Cardiac fibroblast (primary cell): ENCODE results near the gene KRT79.

Experiments used
- DNase-seq, 2 donors: peaks; one replicate each; pipeline versions ENCODE4 v3.0.0 to v3.0.0-alpha.2; 2010; ENCODE audit warnings: low read depth in 2 of 2
- H3K4me3 ChIP-seq, 2 donors: replicated peaks in 1 of 2; 1 replicate in 1 of 2; 2 replicates in 1 of 2; pipeline ENCODE4 v1.5.1; 2011; ENCODE audit warnings: low read depth in 2 of 2, low read length in 2 of 2, mild to moderate bottlenecking in 2 of 2, moderate library complexity in 1 of 2
- TF ChIP-seq, protein P1 (sequence below): IDR thresholded peaks from one replicate; pipeline ENCODE4 v1.5.1; 2011; ENCODE audit warnings: low read depth, mild to moderate bottlenecking, low read length, inconsistent platforms

Gene KRT79

DNA sequence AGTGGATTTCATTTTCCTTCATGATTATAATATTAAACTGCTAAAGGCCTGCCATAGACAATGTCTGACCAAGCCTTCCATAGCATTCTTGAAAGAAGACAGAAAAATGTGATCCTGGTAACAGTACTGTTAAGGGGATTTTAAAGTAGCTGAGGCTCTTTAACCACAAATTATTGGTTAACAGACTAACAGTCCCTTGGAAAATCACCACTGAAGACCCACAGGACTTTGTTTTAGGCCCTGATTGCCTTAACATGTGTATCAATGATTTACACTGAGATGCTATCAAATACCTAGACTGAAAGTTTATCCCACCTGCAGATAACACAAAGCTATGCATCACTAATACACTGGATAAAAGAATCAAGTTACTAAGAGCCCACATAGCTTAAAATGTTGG is 6.0 kb downstream of the KRT79 start:
- TF ChIP-seq, protein P1, sequence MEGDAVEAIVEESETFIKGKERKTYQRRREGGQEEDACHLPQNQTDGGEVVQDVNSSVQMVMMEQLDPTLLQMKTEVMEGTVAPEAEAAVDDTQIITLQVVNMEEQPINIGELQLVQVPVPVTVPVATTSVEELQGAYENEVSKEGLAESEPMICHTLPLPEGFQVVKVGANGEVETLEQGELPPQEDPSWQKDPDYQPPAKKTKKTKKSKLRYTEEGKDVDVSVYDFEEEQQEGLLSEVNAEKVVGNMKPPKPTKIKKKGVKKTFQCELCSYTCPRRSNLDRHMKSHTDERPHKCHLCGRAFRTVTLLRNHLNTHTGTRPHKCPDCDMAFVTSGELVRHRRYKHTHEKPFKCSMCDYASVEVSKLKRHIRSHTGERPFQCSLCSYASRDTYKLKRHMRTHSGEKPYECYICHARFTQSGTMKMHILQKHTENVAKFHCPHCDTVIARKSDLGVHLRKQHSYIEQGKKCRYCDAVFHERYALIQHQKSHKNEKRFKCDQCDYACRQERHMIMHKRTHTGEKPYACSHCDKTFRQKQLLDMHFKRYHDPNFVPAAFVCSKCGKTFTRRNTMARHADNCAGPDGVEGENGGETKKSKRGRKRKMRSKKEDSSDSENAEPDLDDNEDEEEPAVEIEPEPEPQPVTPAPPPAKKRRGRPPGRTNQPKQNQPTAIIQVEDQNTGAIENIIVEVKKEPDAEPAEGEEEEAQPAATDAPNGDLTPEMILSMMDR, result no peak
- no peak overlapping the region for H3K4me3 ChIP-seq
- DNase-seq, result no peak

DNA sequence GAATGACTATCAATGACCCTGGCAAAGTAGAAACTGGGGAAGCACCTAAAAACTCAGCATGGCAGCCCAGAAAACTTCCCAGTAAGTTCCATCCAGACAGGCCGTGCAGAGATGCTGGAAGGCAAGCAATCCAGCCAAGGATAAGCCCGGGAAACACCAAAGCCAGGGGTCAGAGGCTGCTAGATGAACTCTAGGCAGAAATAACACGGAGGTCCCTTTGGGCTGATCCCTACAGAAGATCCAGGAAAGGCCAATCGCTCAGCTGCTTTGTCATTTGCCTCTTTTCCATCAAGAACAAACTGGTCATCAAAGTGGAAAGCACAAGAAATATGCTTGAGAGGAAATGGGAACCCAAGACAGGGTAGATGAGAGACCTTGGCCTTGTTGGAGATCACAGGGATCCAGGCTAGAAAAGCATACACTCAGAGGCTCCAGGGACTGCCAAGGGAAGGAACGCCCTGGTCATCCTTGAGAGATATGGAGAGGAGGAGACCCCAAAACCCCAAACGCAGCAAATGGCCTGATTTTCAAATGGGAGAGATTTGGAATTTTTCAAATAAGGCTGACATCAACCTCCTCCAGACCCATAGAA is 6.5 kb downstream of the KRT79 start:
- no peak for DNase-seq
- TF ChIP-seq, protein P1, result no peak
- H3K4me3 ChIP-seq, result no peak overlapping the region

DNA sequence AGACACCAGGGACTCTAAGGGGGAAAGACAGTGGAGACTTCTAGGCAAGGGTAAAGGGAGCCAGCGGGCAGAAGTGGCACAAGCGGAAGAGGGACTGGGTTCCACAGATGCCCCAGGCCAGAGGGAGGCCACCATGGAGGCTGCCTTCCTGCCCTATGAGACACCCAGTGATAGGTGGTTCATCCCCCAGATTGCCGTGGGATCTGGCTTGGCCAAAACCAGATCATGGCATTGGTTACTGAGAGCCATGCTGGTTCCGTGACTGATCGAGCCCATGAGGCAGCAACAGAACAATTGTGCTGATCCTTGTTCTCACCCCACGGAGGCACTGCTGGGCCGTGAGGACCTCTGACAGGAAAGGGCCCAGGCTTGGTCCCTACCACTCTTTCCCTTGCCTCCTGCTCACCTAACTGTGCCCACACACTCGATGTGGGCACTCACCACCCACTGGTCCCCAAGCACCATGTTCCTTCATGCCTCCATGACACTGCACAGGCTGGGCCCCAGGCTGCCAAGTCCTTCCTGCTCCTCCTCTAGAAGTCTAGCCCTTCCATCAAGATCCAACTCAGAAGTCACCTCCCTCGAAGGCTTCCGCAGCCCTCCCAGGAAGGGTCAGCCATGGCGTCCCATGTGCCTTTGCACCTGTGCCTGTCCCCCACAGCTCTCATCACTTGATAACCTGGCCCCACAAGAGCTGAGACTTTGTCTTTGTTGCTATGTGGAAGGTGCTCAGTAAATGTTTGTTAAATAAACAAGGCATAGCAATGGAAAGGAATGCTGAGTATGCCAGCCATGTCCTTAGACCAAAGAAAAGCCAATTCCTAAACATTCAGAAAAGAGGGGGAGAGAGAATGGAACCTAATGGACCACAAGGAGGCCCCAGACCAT is 7.3 kb downstream of the KRT79 start:
- DNase-seq, result no peak
- TF ChIP-seq, protein P1, result no peak
- no peak overlapping the region for H3K4me3 ChIP-seq

- TF ChIP-seq, protein P1, result no peak
- no peak for DNase-seq
- H3K4me3 ChIP-seq, result no peak overlapping the region
These were observed 8.2 kb downstream of the KRT79 start for GRCh38 chr12:52825961-52826360.

DNA sequence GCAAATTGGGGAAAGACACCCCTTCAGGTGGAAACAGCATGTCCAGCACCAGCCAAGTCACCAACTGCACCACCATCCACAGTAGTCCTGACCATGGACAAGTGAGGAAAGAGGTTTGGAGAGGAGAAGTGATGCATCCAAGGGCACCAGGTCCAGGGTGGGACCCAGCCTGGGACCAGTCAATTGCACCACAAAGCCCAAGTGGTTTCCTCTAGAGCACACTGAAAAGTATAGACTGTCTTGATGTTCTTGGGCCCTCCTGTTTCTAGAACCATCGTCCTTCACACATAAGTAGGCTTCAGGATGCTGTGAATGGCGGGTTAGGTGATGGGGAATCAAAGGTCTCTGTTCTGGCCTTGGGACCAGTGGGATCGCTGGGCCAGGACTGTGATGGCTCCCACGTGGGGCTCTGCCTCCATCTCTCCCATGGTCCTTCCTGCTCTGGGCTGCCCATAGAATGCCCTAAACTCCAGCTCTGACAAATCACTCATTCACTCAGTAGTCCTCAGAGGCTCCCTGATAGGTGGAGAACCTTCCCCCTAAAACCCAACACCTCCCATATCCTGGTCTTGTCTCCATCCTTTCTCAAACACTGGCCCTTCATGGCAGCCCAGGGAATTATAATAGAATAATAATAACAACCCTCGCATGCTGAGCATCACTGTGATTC is 9.2 kb downstream of the KRT79 start:
- no peak overlapping the region for H3K4me3 ChIP-seq
- TF ChIP-seq, protein P1, result no peak
- no peak for DNase-seq

GRCh38 chr12:52823761-52824450 is 10.2 kb downstream of the KRT79 start:
- no peak overlapping the region for H3K4me3 ChIP-seq
- TF ChIP-seq, protein P1, result no peak
- DNase-seq, result no peak
